Naive B cell (primary cell): ENCODE data around the gene RALGPS2. TPM values are rescaled to one million over a fixed set of nuclear protein-coding genes. Genes with fewer than 3 reads are reported as not detected.

Source experiments
- ATAC-seq, 2 donors: fragments of 150-1000 bp; cut with Tn5 transposase; 2 replicates each; pipeline ENCODE4 v1.10.0; 2021; ENCODE audit warnings: low read depth in 2 of 2, mild to moderate bottlenecking in 2 of 2, moderate library complexity in 2 of 2
- DNase-seq: peaks from one replicate; pipeline ENCODE4 v3.0.0; 2022
- H3K27ac Mint-ChIP-seq, 6 donors: one replicate each; pipeline ENCODE4 v1.8.0; 2020 to 2022; ENCODE audit warnings: mild to moderate bottlenecking in 6 of 6, mixed read lengths in 6 of 6, moderate library complexity in 5 of 6, inconsistent platforms in 2 of 6
- H3K27me3 Mint-ChIP-seq, 3 donors: one replicate each; pipeline ENCODE4 v1.8.0; 2021 to 2022; ENCODE audit warnings: mixed read lengths in 3 of 3, mild to moderate bottlenecking in 1 of 3
- H3K36me3 Mint-ChIP-seq, 2 donors: one replicate each; pipeline ENCODE4 v1.8.0; 2020 to 2022; ENCODE audit warnings: mixed read lengths in 2 of 2, inconsistent platforms in 1 of 2, mild to moderate bottlenecking in 1 of 2
- H3K4me1 Mint-ChIP-seq, 3 donors: one replicate each; pipeline ENCODE4 v1.8.0; 2020 to 2022; ENCODE audit warnings: mixed read lengths in 3 of 3, inconsistent platforms in 1 of 3, mild to moderate bottlenecking in 1 of 3, moderate library complexity in 1 of 3
- H3K4me3 Mint-ChIP-seq, 8 donors: one replicate each; pipeline ENCODE4 v1.8.0; 2020 to 2022; ENCODE audit warnings: mild to moderate bottlenecking in 8 of 8, mixed read lengths in 8 of 8, moderate library complexity in 8 of 8, inconsistent platforms in 2 of 8
- H3K9me3 Mint-ChIP-seq, 7 donors: one replicate each; pipeline ENCODE4 v1.8.0; 2020 to 2022; ENCODE audit warnings: mixed read lengths in 7 of 7, mild to moderate bottlenecking in 5 of 7, inconsistent platforms in 2 of 7, moderate library complexity in 1 of 7
- polyA plus RNA-seq, 6 donors: library from polyadenylated mRNA; unstranded; fragments of 300-500 nt; fragmentation: Illumina TruSeq; gene quantifications; one replicate each; pipeline ENCODE4 v1.2.3, GENCODE V29; 2021; ENCODE audit warnings: low read depth in 6 of 6

Gene RALGPS2
- polyA plus RNA-seq, 6 donors from 2014 or later = 90.9 to 349 (median 298) TPM

- Mint-ChIP-seq H3K4me3 (no peak overlapping the region), H3K9me3 (no peaks in the 10 kb centered on the region), H3K4me1 (peaks cover 22 to 38% (median 26%) of the 10 kb centered on the region in 3 donors), H3K27me3 (peaks cover 11 to 16% (median 11%) of the 10 kb centered on the region in 3 donors), H3K36me3 (no peaks in the 10 kb centered on the region), H3K27ac (no peak overlapping the region)
- DNase-seq = no peak
- ATAC-seq = no peak
Measured at GRCh38 chr1:178937695-178938094, 212.7 kb downstream of the RALGPS2 start.

- Mint-ChIP-seq H3K36me3 (no peaks in the 10 kb centered on the region), H3K4me3 (no peak overlapping the region), H3K4me1 (peaks cover 21 to 34% (median 22%) of the 10 kb centered on the region in 3 donors), H3K27me3 (peaks cover 11 to 20% (median 13%) of the 10 kb centered on the region in 3 donors), H3K9me3 (no peaks in the 10 kb centered on the region), H3K27ac (peak overlapping the region in 4 of 6 donors; percentile 10 to 70 (median 34))
- ATAC-seq = no peak
- DNase-seq = no peak
Measured at GRCh38 chr1:178938101-178938958, 213.3 kb downstream of the RALGPS2 start.

GRCh38 chr1:178938959-178939317 is 213.9 kb downstream of the RALGPS2 start:
- Mint-ChIP-seq H3K27me3 (peaks cover 13 to 26% (median 14%) of the 10 kb centered on the region in 3 donors), H3K27ac (no peak overlapping the region), H3K36me3 (no peaks in the 10 kb centered on the region), H3K4me3 (no peak overlapping the region), H3K4me1 (peaks cover 15 to 29% (median 16%) of the 10 kb centered on the region in 3 donors), H3K9me3 (no peaks in the 10 kb centered on the region)
- DNase-seq (no peak), ATAC-seq (no peak)

- Mint-ChIP-seq H3K4me3 (no peak overlapping the region), H3K9me3 (no peaks in the 10 kb centered on the region), H3K27me3 (peaks cover 13 to 26% (median 14%) of the 10 kb centered on the region in 3 donors), H3K4me1 (peaks cover 10 to 23% (median 11%) of the 10 kb centered on the region in 3 donors), H3K36me3 (no peaks in the 10 kb centered on the region), H3K27ac (no peak overlapping the region)
- ATAC-seq (no peak), DNase-seq (no peak)
Measured at GRCh38 chr1:178939338-178940067, 214.5 kb downstream of the RALGPS2 start.

- Mint-ChIP-seq H3K27ac (peak overlapping the region in 1 of 6 donors; percentile 69), H3K36me3 (no peaks in the 10 kb centered on the region), H3K27me3 (peaks cover 17 to 29% (median 20%) of the 10 kb centered on the region in 3 donors), H3K9me3 (no peaks in the 10 kb centered on the region), H3K4me1 (peaks cover 5 to 16% (median 7%) of the 10 kb centered on the region in 3 donors), H3K4me3 (no peak overlapping the region)
- ATAC-seq = no peak
- DNase-seq = no peak
Measured at GRCh38 chr1:178940068-178940765, 215.2 kb downstream of the RALGPS2 start.

GRCh38 chr1:178941261-178941689 is 216.2 kb downstream of the RALGPS2 start:
- H3K9me3 Mint-ChIP-seq = no peaks in the 10 kb centered on the region
- H3K4me3 Mint-ChIP-seq = no peak overlapping the region
- H3K27ac Mint-ChIP-seq = no peak overlapping the region
- H3K4me1 Mint-ChIP-seq = peaks cover 5 to 9% (median 7%) of the 10 kb centered on the region in 3 donors
- no peaks in the 10 kb centered on the region for H3K36me3 Mint-ChIP-seq
- ATAC-seq (no peak), DNase-seq (no peak)
- peaks cover 22 to 33% (median 23%) of the 10 kb centered on the region in 3 donors for H3K27me3 Mint-ChIP-seq

- H3K4me3 Mint-ChIP-seq = peak overlapping the region in 1 of 8 donors; percentile 48
- no peaks in the 10 kb centered on the region for H3K36me3 Mint-ChIP-seq
- ATAC-seq = no peak
- no peaks in the 10 kb centered on the region for H3K9me3 Mint-ChIP-seq
- peaks cover 25 to 38% (median 28%) of the 10 kb centered on the region in 3 donors for H3K27me3 Mint-ChIP-seq
- H3K4me1 Mint-ChIP-seq = peaks cover 5 to 7% (median 7%) of the 10 kb centered on the region in 3 donors
- no peak for DNase-seq
- peak overlapping the region in 1 of 6 donors; percentile 78 for H3K27ac Mint-ChIP-seq
Measured at GRCh38 chr1:178941849-178942248, 216.8 kb downstream of the RALGPS2 start.

- H3K27ac Mint-ChIP-seq = peak overlapping the region in 1 of 6 donors; percentile 78
- H3K27me3 Mint-ChIP-seq = peaks cover 27 to 43% (median 29%) of the 10 kb centered on the region in 3 donors
- no peaks in the 10 kb centered on the region for H3K36me3 Mint-ChIP-seq
- ATAC-seq (no peak), DNase-seq (no peak)
- H3K9me3 Mint-ChIP-seq = no peaks in the 10 kb centered on the region
- H3K4me3 Mint-ChIP-seq = peak overlapping the region in 2 of 8 donors; percentile 48 to 63
- H3K4me1 Mint-ChIP-seq = peaks cover 5 to 7% (median 7%) of the 10 kb centered on the region in 3 donors
Measured at GRCh38 chr1:178942285-178943198, 217.5 kb downstream of the RALGPS2 start.

GRCh38 chr1:178944729-178945128 is 219.7 kb downstream of the RALGPS2 start:
- peaks cover 36 to 60% (median 45%) of the 10 kb centered on the region in 3 donors for H3K27me3 Mint-ChIP-seq
- H3K4me3 Mint-ChIP-seq = peak overlapping the region in 1 of 8 donors; percentile 22

GRCh38 chr1:178945763-178946266 is 220.8 kb downstream of the RALGPS2 start:
- peaks cover 5 to 7% (median 7%) of the 10 kb centered on the region in 3 donors for H3K4me1 Mint-ChIP-seq
- no peak for DNase-seq
- no peak overlapping the region for H3K4me3 Mint-ChIP-seq
- peaks cover 36 to 60% (median 45%) of the 10 kb centered on the region in 3 donors for H3K27me3 Mint-ChIP-seq
- H3K27ac Mint-ChIP-seq = peak overlapping the region in 1 of 6 donors; percentile 14
- no peaks in the 10 kb centered on the region for H3K9me3 Mint-ChIP-seq
- no peaks in the 10 kb centered on the region for H3K36me3 Mint-ChIP-seq
- no peak for ATAC-seq

More at GRCh38 chr1:178944729-178945128, 219.7 kb downstream of the RALGPS2 start:
- DNase-seq = no peak
- H3K36me3 Mint-ChIP-seq = no peaks in the 10 kb centered on the region
- no peak overlapping the region for H3K27ac Mint-ChIP-seq
- no peak for ATAC-seq
- peaks cover 5 to 7% (median 7%) of the 10 kb centered on the region in 3 donors for H3K4me1 Mint-ChIP-seq
- H3K9me3 Mint-ChIP-seq = no peaks in the 10 kb centered on the region

GRCh38 chr1:178946416-178946815 is 221.4 kb downstream of the RALGPS2 start:
- Mint-ChIP-seq H3K4me3 (no peak overlapping the region), H3K36me3 (no peaks in the 10 kb centered on the region), H3K4me1 (peaks cover 5 to 7% (median 7%) of the 10 kb centered on the region in 3 donors), H3K27ac (no peak overlapping the region), H3K9me3 (no peaks in the 10 kb centered on the region), H3K27me3 (peaks cover 32 to 54% (median 45%) of the 10 kb centered on the region in 3 donors)
- ATAC-seq (no peak), DNase-seq (no peak)
